Activated CD8-positive, alpha-beta memory T cell treated with anti-CD3 and anti-CD28 coated beads for 36 hours (primary cell): ENCODE results near the gene HEYL. TPM values are rescaled to one million over a fixed set of nuclear protein-coding genes. Genes with fewer than 3 reads are reported as not detected.

ENCODE experiments used
- CTCF ChIA-PET: fragments of 350-600 bp; sonication (Branson Sonifier 250); formaldehyde crosslinking; loops from one replicate; lab custom pipeline; 2021; ENCODE audit warnings: antibody characterized with exemption; lab: Charles Lee
- POLR2A ChIA-PET: fragments of 350-600 bp; sonication (Branson Sonifier 250); formaldehyde crosslinking; loops from one replicate; lab custom pipeline; 2021; ENCODE audit warnings: antibody characterized with exemption; lab: Charles Lee
- total RNA-seq, 2 experiments: library from RNA; stranded (reverse); gene quantifications; one replicate each; pipeline ENCODE4 v1.2.3, GENCODE V29; 2021

Gene HEYL
- total RNA-seq, 2 experiments from 2014 or later = 0.08 TPM; not detected in 1

DNA sequence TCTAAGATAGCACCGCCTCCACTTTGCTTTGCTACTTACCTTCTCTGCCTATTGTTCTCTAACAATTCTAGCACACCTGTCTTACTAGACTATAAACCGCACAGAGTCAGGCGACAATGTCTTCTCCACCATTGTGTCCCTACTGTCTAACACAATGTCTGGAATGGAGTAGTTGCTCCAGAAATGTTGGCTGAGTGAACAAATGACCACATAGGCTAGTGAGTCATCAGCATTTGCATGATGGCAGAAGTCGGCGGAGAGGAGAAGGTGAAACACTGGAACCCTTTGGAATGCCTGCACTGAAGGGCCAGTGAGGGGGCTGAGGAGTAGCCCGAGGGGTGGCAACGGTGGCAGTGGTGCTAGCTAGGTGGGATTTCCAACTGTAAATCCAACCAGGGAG lies 48.9 kb downstream of the HEYL start:
- POLR2A ChIA-PET = no interaction called here

GRCh38 chr1:39585933-39586332 lies 53.5 kb downstream of the HEYL start:
- ChIA-PET POLR2A (no interaction called here), CTCF (interaction anchor here (0.6 to 1.5 kb wide), 2 partner anchors 9 to 21 kb away, joined by 4 read pairs; no protein-coding TSS in a partner anchor)

More for the DNA sequence above, 48.9 kb downstream of the HEYL start:
- CTCF ChIA-PET = no interaction called here

DNA sequence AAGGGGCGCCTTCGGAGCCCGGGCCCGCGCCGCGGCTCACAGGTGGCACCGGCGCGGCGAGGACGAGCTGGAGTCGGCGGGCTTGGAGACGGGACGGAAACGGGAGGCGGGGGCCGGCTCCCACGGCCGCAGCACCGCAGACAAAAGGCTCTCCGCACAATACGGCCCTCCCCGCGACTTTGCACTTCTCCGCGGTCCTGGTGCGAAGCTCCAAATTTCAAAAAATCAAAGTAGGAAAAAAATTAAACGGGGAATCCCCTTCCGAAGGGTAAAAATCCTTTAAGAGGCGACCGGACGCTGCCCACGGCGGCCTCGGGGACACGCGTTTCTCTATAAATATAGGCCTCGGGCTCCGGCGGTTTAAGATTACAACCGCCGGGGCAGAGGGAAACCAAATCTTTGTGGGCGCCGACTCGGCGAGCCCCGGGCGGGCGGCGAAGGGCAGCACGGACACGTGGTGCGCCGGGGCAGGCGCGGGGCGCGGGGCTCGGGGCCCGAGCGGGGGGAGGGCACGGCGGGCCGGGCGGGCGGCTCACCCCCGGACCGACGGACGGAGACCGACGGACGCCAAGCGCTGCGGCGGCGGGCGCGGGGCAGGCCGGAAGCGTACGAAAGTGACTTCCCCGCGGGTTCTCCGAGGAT lies 63.3 kb downstream of the HEYL start:
- POLR2A ChIA-PET = interaction anchor here (1.0 to 1.2 kb wide), 2 partner anchors 13 to 90 kb away, joined by 4 to 6 read pairs; no protein-coding TSS in a partner anchor
- CTCF ChIA-PET = interaction anchor here (0.6 to 2.0 kb wide), 7 partner anchors 21 to 1124 kb away, joined by 3 to 5 read pairs (median 3); no protein-coding TSS in a partner anchor

DNA sequence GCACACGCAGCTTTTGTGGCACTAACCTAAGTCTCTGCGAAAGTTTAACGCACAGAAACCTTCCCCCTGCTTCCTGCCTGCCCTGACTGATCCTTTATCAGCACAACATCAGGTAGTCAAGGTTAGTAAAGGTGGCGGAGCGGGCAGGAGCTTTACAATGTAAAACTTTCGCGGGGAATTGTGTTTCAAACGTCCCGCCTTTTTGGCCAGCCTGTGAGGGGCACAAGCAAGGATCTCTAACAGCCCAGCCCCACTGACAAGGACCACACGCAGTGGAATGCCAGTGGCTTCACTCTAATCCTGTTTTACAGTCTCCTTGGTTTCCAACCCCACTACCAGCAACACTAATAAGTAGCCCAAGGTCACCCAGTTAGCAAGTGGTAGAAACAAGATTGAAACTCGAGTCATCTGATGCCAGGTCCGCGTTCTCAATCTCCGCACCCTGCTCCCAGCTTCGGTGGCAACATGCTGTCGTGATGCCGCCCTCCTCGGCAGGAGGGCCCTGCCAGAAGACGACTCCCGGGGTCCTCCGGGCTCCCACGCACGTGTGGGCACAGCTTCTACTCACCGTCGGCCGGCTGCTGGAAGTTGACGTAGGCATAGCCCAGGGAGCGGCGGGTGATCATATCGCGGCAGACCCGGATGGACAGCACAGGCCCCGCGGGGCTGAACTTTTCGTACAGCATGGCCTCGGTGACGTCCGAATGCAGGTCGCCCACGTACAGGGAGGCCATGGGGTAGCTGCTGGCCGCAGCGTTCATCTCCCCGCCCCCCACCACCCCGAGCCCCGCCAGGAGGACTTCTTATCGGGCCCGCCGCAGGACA lies 64.0 kb downstream of the HEYL start:
- ChIA-PET CTCF (interaction anchor here (0.6 to 1.6 kb wide), 5 partner anchors 21 to 1125 kb away, joined by 3 to 4 read pairs (median 3); no protein-coding TSS in a partner anchor), POLR2A (interaction anchor here (1.0 to 1.2 kb wide), 2 partner anchors 13 to 91 kb away, joined by 4 to 6 read pairs; no protein-coding TSS in a partner anchor)

DNA sequence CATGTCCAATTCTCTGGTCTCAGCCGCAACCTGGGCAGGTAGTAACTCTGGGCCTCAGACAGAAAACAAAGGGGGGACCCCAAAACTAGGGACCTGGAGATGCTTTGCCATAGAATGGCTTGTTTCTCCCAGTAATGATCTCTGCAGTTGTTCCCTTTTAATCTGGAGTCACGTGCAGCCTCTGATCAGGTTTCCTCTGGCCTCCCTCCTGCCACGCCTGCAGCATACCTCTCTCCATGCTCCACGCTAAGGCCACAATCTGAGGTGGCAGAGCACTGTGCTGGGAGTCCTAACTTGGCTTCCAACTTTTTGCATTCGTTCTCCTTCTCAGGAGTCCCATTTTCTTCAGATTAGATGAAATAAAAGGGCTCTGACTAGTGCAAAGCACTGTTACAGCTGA lies 64.8 kb downstream of the HEYL start:
- POLR2A ChIA-PET = no interaction called here
- CTCF ChIA-PET = no interaction called here

Other genes starting within 250 kb of the HEYL start
- under 1 TPM in 1 of 2 experiments, not detected in 1; 0.13 TPM for gene BMP8A, start 148.0 kb downstream of the HEYL start, total RNA-seq
- 100 to 1,000 TPM; 419 to 435 TPM for gene PABPC4, start 62.9 kb downstream of the HEYL start, total RNA-seq
- gene NT5C1A, start 32.5 kb upstream of the HEYL start, total RNA-seq = not detected
- gene HPCAL4, start 51.8 kb upstream of the HEYL start, total RNA-seq = under 1 TPM; 0.74 to 0.75 TPM
- gene PPIE, start 99.2 kb upstream of the HEYL start, total RNA-seq = 10 to 100 TPM; 62.9 to 66.0 TPM
- gene OXCT2, start 131.7 kb upstream of the HEYL start, total RNA-seq = 1 to 10 TPM; 2.8 to 3.4 TPM
- gene BMP8B, start 149.2 kb upstream of the HEYL start, total RNA-seq = under 1 TPM; 0.91 to 0.94 TPM
- gene TRIT1, start 243.9 kb upstream of the HEYL start, total RNA-seq = 10 to 100 TPM; 42.6 to 44.5 TPM